MM.1S (cell line): ENCODE results near the gene MAPK4.

Experiments
- DNase-seq: peaks from one replicate; pipeline ENCODE4 v3.0.0-alpha.2; 2015
- H2AFZ ChIP-seq: fragments of 300-600 bp; sonication (generic); 2 replicates; pipeline ENCODE4 v1.6.0; 2016; ENCODE audit warnings: antibody characterized with exemption, low read length
- H3F3A ChIP-seq: fragments of 300-600 bp; sonication (generic); 2 replicates; pipeline ENCODE4 v1.6.1; 2016; ENCODE audit warnings: mild to moderate bottlenecking, antibody characterized with exemption, low read length, moderate library complexity, mixed read lengths; ENCODE audit not compliant: insufficient read depth
- H3K27ac ChIP-seq: fragments of 300-600 bp; sonication (generic); 2 replicates; pipeline ENCODE4 v1.5.1; 2016; ENCODE audit warnings: mild to moderate bottlenecking, low read length
- H3K27me3 ChIP-seq: fragments of 300-600 bp; sonication (generic); replicated peaks from 2 replicates; pipeline ENCODE4 v1.6.0; 2016; ENCODE audit warnings: low read length; ENCODE audit not compliant: insufficient read depth
- H3K36me3 ChIP-seq: fragments of 300-600 bp; sonication (generic); replicated peaks from 2 replicates; pipeline ENCODE4 v1.6.1; 2016; ENCODE audit warnings: mild to moderate bottlenecking, low read length, mixed read lengths; ENCODE audit not compliant: insufficient read depth
- H3K4me1 ChIP-seq: fragments of 300-600 bp; sonication (generic); 2 replicates; pipeline ENCODE4 v1.6.1; 2016; ENCODE audit warnings: low read length, mixed read lengths
- H3K4me2 ChIP-seq: fragments of 300-600 bp; sonication (generic); 2 replicates; pipeline ENCODE4 v1.6.0; 2016; ENCODE audit warnings: low read depth, low read length
- H3K4me3 ChIP-seq: fragments of 300-600 bp; sonication (generic); 2 replicates; pipeline ENCODE4 v1.5.1; 2016; ENCODE audit warnings: low read length, mixed read lengths
- H3K79me2 ChIP-seq: fragments of 300-600 bp; sonication (generic); 2 replicates; pipeline ENCODE4 v1.6.1; 2016; ENCODE audit warnings: mixed run types, low read length, mixed read lengths
- H3K9ac ChIP-seq: fragments of 300-600 bp; sonication (generic); 2 replicates; pipeline ENCODE4 v1.6.1; 2016; ENCODE audit warnings: low read length, mixed read lengths
- H3K9me2 ChIP-seq: fragments of 300-600 bp; sonication (generic); replicated peaks from 2 replicates; pipeline ENCODE4 v1.6.1; 2016; ENCODE audit warnings: mild to moderate bottlenecking, low read length, mixed read lengths; ENCODE audit not compliant: insufficient read depth
- H3K9me3 ChIP-seq: fragments of 300-600 bp; sonication (generic); replicated peaks from 2 replicates; pipeline ENCODE4 v1.6.1; 2016; ENCODE audit warnings: mild to moderate bottlenecking, low read length, mixed read lengths; ENCODE audit not compliant: insufficient read depth
- H4K20me1 ChIP-seq: fragments of 300-600 bp; sonication (generic); 2 replicates; pipeline ENCODE4 v1.6.1; 2016; ENCODE audit warnings: mild to moderate bottlenecking, low read length, moderate library complexity, mixed read lengths; ENCODE audit not compliant: insufficient read depth
- CTCF ChIP-seq: fragments of 300-600 bp; sonication (generic); IDR thresholded peaks from 2 replicates; pipeline ENCODE4 v1.5.1; 2016; ENCODE audit warnings: antibody characterized with exemption, low read length, mixed read lengths
- EZH2 ChIP-seq: fragments of 300-600 bp; sonication (generic); optimal IDR thresholded peaks from 2 replicates; pipeline ENCODE3; 2017; ENCODE audit warnings: low read depth, mild to moderate bottlenecking, antibody characterized with exemption, low read length, mixed read lengths
- EZH2phosphoT487 ChIP-seq: fragments of 300-600 bp; sonication (generic); IDR thresholded peaks from 2 replicates; pipeline ENCODE4 v1.6.1; 2018; ENCODE audit warnings: antibody characterized with exemption, low read length

MAPK4 gene

GRCh38 chr18:50590593-50590992 lies 30.7 kb downstream of the MAPK4 start:
- DNase-seq = no peak
- H3K27me3 ChIP-seq = peaks cover 15% of the 10 kb centered on the region; the same call in 1 of the 2 replicates
- no peak overlapping the region for H2AFZ ChIP-seq
- peaks cover 10% of the 10 kb centered on the region for H3K4me1 ChIP-seq
- H3K79me2 ChIP-seq = no peaks in the 10 kb centered on the region
- H4K20me1 ChIP-seq = no peaks in the 10 kb centered on the region
- H3F3A ChIP-seq = peaks cover 8% of the 10 kb centered on the region
- H3K9ac ChIP-seq = no peak overlapping the region
- no peaks in the 10 kb centered on the region for H3K36me3 ChIP-seq
- TF ChIP-seq EZH2phosphoT487 (no peak), CTCF (no peak), EZH2 (no peak)
- no peaks in the 10 kb centered on the region for H3K9me2 ChIP-seq
- no peak overlapping the region for H3K4me3 ChIP-seq
- no peak overlapping the region for H3K4me2 ChIP-seq
- no peak overlapping the region for H3K27ac ChIP-seq
- H3K9me3 ChIP-seq = no peaks in the 10 kb centered on the region

GRCh38 chr18:50594012-50594411 lies 34.1 kb downstream of the MAPK4 start:
- H3K27ac ChIP-seq = no peak overlapping the region
- no peak overlapping the region for H3K9ac ChIP-seq
- H3K9me2 ChIP-seq = no peaks in the 10 kb centered on the region
- no peaks in the 10 kb centered on the region for H3K79me2 ChIP-seq
- H3K4me2 ChIP-seq = no peak overlapping the region
- H3K9me3 ChIP-seq = no peaks in the 10 kb centered on the region
- H3K4me1 ChIP-seq = peaks cover 10% of the 10 kb centered on the region
- TF ChIP-seq EZH2 (no peak), EZH2phosphoT487 (no peak), CTCF (no peak)
- H3K4me3 ChIP-seq = no peak overlapping the region
- H2AFZ ChIP-seq = no peak overlapping the region
- peaks cover 8% of the 10 kb centered on the region; the same call in 1 of the 2 replicates for H3K27me3 ChIP-seq
- H3K36me3 ChIP-seq = no peaks in the 10 kb centered on the region
- peaks cover 8% of the 10 kb centered on the region for H3F3A ChIP-seq
- H4K20me1 ChIP-seq = no peaks in the 10 kb centered on the region
- DNase-seq = no peak

GRCh38 chr18:50594942-50595341 lies 35.1 kb downstream of the MAPK4 start:
- Histone ChIP-seq H3K36me3 (no peaks in the 10 kb centered on the region), H3K4me2 (no peak overlapping the region), H3K79me2 (no peaks in the 10 kb centered on the region), H3K27me3 (peaks cover 8% of the 10 kb centered on the region; the same call in 1 of the 2 replicates), H2AFZ (no peak overlapping the region), H3K9me3 (no peaks in the 10 kb centered on the region), H3K9me2 (no peaks in the 10 kb centered on the region), H3K27ac (no peak overlapping the region), H3F3A (peaks cover 3% of the 10 kb centered on the region), H4K20me1 (no peaks in the 10 kb centered on the region), H3K9ac (no peak overlapping the region), H3K4me3 (no peak overlapping the region), H3K4me1 (peaks cover 6% of the 10 kb centered on the region)
- TF ChIP-seq CTCF (no peak), EZH2 (no peak), EZH2phosphoT487 (no peak)
- DNase-seq = no peak

GRCh38 chr18:50602466-50602865 lies 42.6 kb downstream of the MAPK4 start:
- DNase-seq = no peak
- no peaks in the 10 kb centered on the region for H3K79me2 ChIP-seq
- H2AFZ ChIP-seq = no peak overlapping the region
- H3K36me3 ChIP-seq = no peaks in the 10 kb centered on the region
- H4K20me1 ChIP-seq = no peaks in the 10 kb centered on the region
- no peak overlapping the region for H3K4me2 ChIP-seq
- no peaks in the 10 kb centered on the region for H3K27me3 ChIP-seq
- TF ChIP-seq EZH2phosphoT487 (no peak), EZH2 (no peak), CTCF (no peak)
- no peaks in the 10 kb centered on the region for H3K4me1 ChIP-seq
- H3K9ac ChIP-seq = no peak overlapping the region
- no peaks in the 10 kb centered on the region for H3K9me2 ChIP-seq
- no peaks in the 10 kb centered on the region for H3K9me3 ChIP-seq
- no peaks in the 10 kb centered on the region for H3F3A ChIP-seq
- no peak overlapping the region for H3K4me3 ChIP-seq
- H3K27ac ChIP-seq = no peak overlapping the region
